HG03280 (cell line): ENCODE results near the gene AP4M1.

ENCODE experiments used
- ATAC-seq: cut with Tn5 transposase; IDR thresholded peaks from one replicate; pipeline ENCODE4 v1.9.1; 2021; ENCODE audit warnings: mild to moderate bottlenecking, moderate library complexity; ENCODE audit not compliant: unreplicated experiment

AP4M1 gene

DNA sequence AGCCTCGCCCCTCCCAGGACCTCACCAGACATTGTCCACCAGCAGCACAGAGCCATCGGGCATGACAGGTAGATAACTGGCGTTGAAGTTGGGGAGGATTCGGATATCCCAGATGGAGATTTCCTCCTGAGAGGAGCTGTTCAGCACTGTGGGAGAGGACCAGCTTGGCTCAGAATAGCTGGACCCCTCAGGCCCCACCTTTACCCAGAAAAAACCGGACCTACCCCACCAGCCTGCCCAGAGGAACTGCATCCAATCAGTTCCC lies 55.6 kb downstream of the AP4M1 start:
- no peak for ATAC-seq

DNA sequence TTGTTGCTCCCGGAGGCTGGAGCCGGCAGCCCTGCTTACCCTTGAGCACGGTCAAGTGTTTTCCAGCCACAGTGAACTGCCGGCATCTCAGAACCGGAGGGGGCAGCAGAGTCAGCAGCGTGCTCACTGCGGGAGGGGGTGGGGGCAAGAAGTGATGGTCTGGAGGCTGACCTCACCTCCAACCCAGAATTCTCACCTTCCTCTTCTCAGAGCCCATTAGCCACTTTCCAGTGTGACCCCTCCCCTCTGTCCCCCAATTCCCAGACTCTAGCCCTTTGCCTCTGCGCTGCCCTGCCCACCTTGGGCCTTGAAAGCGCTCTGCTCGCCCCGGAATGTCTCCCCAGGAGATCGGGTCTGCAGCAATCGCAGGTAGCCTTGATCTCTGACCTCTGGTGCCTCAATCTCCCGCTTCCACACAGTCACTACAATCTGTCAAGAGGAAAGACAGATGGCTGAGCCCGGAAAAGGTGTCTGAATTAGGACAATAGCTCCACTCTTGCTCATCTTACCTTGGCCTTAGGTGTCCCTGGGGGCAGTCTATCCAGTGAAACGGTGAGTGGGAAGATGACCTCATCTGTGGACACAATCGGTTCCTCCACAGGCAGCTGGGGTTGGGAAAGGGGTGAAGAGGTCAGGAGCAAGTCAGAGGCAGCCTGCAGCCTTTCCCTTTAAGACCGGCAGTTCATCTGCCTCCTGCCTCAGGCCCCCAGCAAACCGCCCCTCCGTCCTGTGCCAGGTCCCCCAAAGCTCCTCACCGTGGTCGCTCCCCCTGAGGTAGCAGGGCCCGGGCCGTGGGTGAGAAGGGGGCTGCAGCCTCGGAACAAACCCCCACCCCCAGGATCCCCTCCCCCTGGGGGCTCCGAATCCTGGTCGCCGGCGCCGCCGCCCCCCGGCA lies 56.1 kb downstream of the AP4M1 start:
- no peak for ATAC-seq
